GM18951 (cell line): ENCODE data around the gene WEE2.

ENCODE experiments used
- POLR2A ChIP-seq: IDR thresholded peaks from 4 replicates; pipeline ENCODE4 v1.6.1; 2011; ENCODE audit warnings: mild to moderate bottlenecking; ENCODE audit not compliant: insufficient read length, insufficient read depth; ENCODE audit errors: extremely low read depth
- in situ Hi-C: fragments of 300-500 bp; cut with MboI; formaldehyde crosslinking; loops from one replicate; pipeline ENCODE4 v1.12.0; 2022; ENCODE audit warnings: low sequenced_read_pairs, mixed read lengths, inconsistent platforms; ENCODE audit not compliant: unreplicated experiment

The WEE2 gene

GRCh38 chr7:141709749-141710148 lies 1.6 kb downstream of the WEE2 start:
- no peak for TF ChIP-seq POLR2A
- in situ Hi-C loops, result no loop called here

- no peak for TF ChIP-seq POLR2A
- in situ Hi-C loops, result no loop called here
Observed at GRCh38 chr7:141710301-141710700, 2.1 kb downstream of the WEE2 start.

- in situ Hi-C loops, result no loop called here
- TF ChIP-seq POLR2A, result no peak
Observed at GRCh38 chr7:141712603-141713255, 4.6 kb downstream of the WEE2 start.

GRCh38 chr7:141713890-141714289 lies 5.7 kb downstream of the WEE2 start:
- TF ChIP-seq POLR2A, result no peak
- in situ Hi-C loops, result no loop called here

- TF ChIP-seq POLR2A, result no peak
- in situ Hi-C loops, result no loop called here
Observed at GRCh38 chr7:141714571-141714970, 6.4 kb downstream of the WEE2 start.

GRCh38 chr7:141715018-141715417 lies 6.9 kb downstream of the WEE2 start:
- no peak for TF ChIP-seq POLR2A
- in situ Hi-C loops, result no loop called here

GRCh38 chr7:141715794-141716689 lies 7.9 kb downstream of the WEE2 start:
- in situ Hi-C loops, result no loop called here
- no peak for TF ChIP-seq POLR2A

- in situ Hi-C loops, result no loop called here
- no peak for TF ChIP-seq POLR2A
Observed at GRCh38 chr7:141717450-141717849, 9.3 kb downstream of the WEE2 start.

GRCh38 chr7:141722529-141722928 lies 14.4 kb downstream of the WEE2 start:
- in situ Hi-C loops, result no loop called here
- TF ChIP-seq POLR2A, result no peak

- TF ChIP-seq POLR2A, result no peak
- in situ Hi-C loops, result no loop called here
Observed at GRCh38 chr7:141729020-141729419, 20.9 kb downstream of the WEE2 start.

- no peak for TF ChIP-seq POLR2A
- in situ Hi-C loops, result no loop called here
Observed at GRCh38 chr7:141731476-141732149, 23.5 kb downstream of the WEE2 start.

GRCh38 chr7:141737118-141737835 lies 29.1 kb downstream of the WEE2 start:
- no peak for TF ChIP-seq POLR2A
- in situ Hi-C loops, result no loop called here
